Measurements from ENCODE around the gene PXMP2. TPM values are rescaled to one million over a fixed set of nuclear protein-coding genes. Genes with fewer than 3 reads are reported as not detected.

Gene PXMP2
- total RNA-seq, 5 donors from 2014 or later (not counting 1 experiment from before 2014, with no cell fraction given) = 3.1 to 8.9 (median 6.5) TPM

DNA sequence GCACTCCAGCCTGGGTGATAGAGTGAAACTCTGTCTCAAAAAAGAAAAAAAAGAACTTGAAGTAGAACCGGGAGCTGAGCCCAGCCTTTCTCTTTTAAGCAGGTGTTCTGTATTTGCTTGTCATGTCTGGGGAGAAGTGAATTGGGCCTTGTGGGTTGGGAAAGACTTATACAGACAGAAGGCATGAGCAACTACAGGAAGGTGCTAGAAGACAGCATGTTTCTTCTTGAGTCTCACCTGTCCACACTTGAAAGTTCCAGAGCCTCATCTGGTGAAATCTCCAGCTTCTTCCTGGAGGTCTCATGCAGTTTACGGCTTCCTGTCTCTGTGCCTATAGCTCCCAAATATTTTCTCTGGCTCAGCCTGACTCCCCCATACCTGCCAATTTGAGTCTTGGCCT is 25.7 kb downstream of the PXMP2 start:
- Histone ChIP-seq H3K9me3 (no peaks in the 10 kb centered on the region), H3K27ac (ENCODE audit: low read length) (no peak overlapping the region), H3K4me3 (ENCODE audit: control insufficient read depth in 1 of 2, extremely low read depth in 1 of 2, low read length in 1 of 2) (no peak overlapping the region), H3K36me3 (ENCODE audit: control insufficient read depth in 2 of 2, extremely low read depth in 1 of 2, insufficient read depth in 1 of 2, low read length in 1 of 2) (peaks cover 14 to 33% of the 10 kb centered on the region in 2 donors), H3K27me3 (replicated peaks in 1 of 2; ENCODE audit: control insufficient read depth in 2 of 2, extremely low read depth in 1 of 2, insufficient read depth in 2 of 2, low read length in 1 of 2) (no peaks in the 10 kb centered on the region), H3K4me1 (ENCODE audit: control insufficient read depth in 1 of 2, extremely low read depth in 1 of 2, insufficient read depth in 2 of 2, low read length in 2 of 2) (peaks cover 9 to 23% of the 10 kb centered on the region in 2 experiments)
- POLR2A ChIA-PET = no interaction called here
- Mint-ChIP-seq H3K4me1 (peaks cover 21 to 29% (median 25%) of the 10 kb centered on the region in 3 donors), H3K9me3 (peaks cover 0 to 5% (median 4%) of the 10 kb centered on the region in 3 donors), H3K27me3 (no peaks in the 10 kb centered on the region), H3K36me3 (peaks cover 14% of the 10 kb centered on the region), H3K27ac (peak overlapping the region in 1 of 2 donors; percentile 11), H3K4me3 (peak overlapping the region in 2 of 3 donors; percentile 28 to 40)
- WGBS (ENCODE audit: insufficient coverage) = 71% methylated on average over 2 of the region's 2 CpGs
- CTCF ChIA-PET = no interaction called here
- DNase-seq = no peak
- no peak for ATAC-seq (replicated peaks in 1 of 4)

DNA sequence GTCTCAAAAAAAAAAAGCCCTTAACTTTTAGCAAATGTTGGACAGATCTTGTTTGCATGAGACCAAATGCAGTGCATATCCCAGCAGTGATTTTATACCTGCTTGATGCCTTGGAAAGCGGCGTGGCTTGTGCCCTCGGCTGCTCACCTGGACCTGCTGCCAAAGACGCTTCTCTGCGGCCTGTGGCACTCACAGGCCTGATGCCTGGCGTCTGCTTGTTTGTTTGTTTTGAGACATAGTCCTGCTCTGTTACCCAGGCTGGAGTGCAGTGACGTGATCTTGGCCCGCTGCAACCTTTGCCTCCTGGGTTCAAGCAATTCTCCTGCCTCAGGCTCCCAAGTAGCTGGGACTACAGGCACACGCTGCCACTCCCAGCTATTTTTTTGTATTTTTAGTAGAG is 28.5 kb downstream of the PXMP2 start:
- H3K27ac Mint-ChIP-seq = no peak overlapping the region
- H3K27ac ChIP-seq (ENCODE audit: low read length) = no peak overlapping the region
- no peak overlapping the region for H3K4me3 Mint-ChIP-seq
- H3K9me3 Mint-ChIP-seq = no peaks in the 10 kb centered on the region
- peaks cover 23 to 52% of the 10 kb centered on the region in 2 donors for H3K36me3 ChIP-seq (ENCODE audit: control insufficient read depth in 2 of 2, extremely low read depth in 1 of 2, insufficient read depth in 1 of 2, low read length in 1 of 2)
- 98% methylated on average over 8 of the region's 9 CpGs for WGBS (ENCODE audit: insufficient coverage)
- ATAC-seq (replicated peaks in 1 of 4) (no peak), DNase-seq (no peak)
- no peaks in the 10 kb centered on the region for H3K9me3 ChIP-seq
- no peak overlapping the region for H3K4me3 ChIP-seq (ENCODE audit: control insufficient read depth in 1 of 2, extremely low read depth in 1 of 2, low read length in 1 of 2)
- peaks cover 9 to 12% of the 10 kb centered on the region in 2 experiments for H3K4me1 ChIP-seq (ENCODE audit: control insufficient read depth in 1 of 2, extremely low read depth in 1 of 2, insufficient read depth in 2 of 2, low read length in 2 of 2)
- POLR2A ChIA-PET = no interaction called here
- no peaks in the 10 kb centered on the region for H3K27me3 ChIP-seq (replicated peaks in 1 of 2; ENCODE audit: control insufficient read depth in 2 of 2, extremely low read depth in 1 of 2, insufficient read depth in 2 of 2, low read length in 1 of 2)
- H3K4me1 Mint-ChIP-seq = peaks cover 15 to 23% (median 21%) of the 10 kb centered on the region in 3 donors
- H3K27me3 Mint-ChIP-seq = no peaks in the 10 kb centered on the region
- H3K36me3 Mint-ChIP-seq = peaks cover 27% of the 10 kb centered on the region
- CTCF ChIA-PET = no interaction called here

DNA sequence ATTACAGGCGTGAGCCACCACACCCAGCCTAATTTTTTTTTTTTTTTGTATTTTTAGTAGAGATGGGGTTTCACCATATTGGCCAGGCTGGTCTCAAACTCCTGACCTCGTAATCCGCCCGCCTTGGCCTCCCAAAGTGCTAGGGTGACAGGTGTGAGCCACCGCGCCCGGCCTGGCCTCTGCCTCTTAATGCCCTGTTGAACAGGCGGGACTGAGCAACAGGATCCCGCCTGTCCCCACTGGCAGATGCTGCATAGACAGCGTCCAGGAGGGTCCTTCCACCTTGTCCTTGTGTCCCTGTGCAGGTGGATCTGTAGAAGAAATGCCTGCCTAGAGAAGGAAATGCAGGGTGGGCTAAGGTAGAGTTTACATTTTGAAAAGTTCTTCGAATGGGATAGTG is 29.0 kb downstream of the PXMP2 start:
- POLR2A ChIA-PET = no interaction called here
- H3K9me3 ChIP-seq = no peaks in the 10 kb centered on the region
- H3K4me1 ChIP-seq (ENCODE audit: control insufficient read depth in 1 of 2, extremely low read depth in 1 of 2, insufficient read depth in 2 of 2, low read length in 2 of 2) = peaks cover 8 to 10% of the 10 kb centered on the region in 2 experiments
- CTCF ChIA-PET = no interaction called here
- 99% methylated on average over 9 of the region's 11 CpGs for WGBS (ENCODE audit: insufficient coverage)
- H3K27me3 Mint-ChIP-seq = no peaks in the 10 kb centered on the region
- peaks cover 30% of the 10 kb centered on the region for H3K36me3 Mint-ChIP-seq
- peaks cover 15 to 22% (median 20%) of the 10 kb centered on the region in 3 donors for H3K4me1 Mint-ChIP-seq
- DNase-seq (no peak), ATAC-seq (replicated peaks in 1 of 4) (no peak)
- peaks cover 23 to 56% of the 10 kb centered on the region in 2 donors for H3K36me3 ChIP-seq (ENCODE audit: control insufficient read depth in 2 of 2, extremely low read depth in 1 of 2, insufficient read depth in 1 of 2, low read length in 1 of 2)
- no peaks in the 10 kb centered on the region for H3K9me3 Mint-ChIP-seq
- H3K4me3 ChIP-seq (ENCODE audit: control insufficient read depth in 1 of 2, extremely low read depth in 1 of 2, low read length in 1 of 2) = no peak overlapping the region
- H3K27ac ChIP-seq (ENCODE audit: low read length) = no peak overlapping the region
- no peak overlapping the region for H3K4me3 Mint-ChIP-seq
- H3K27me3 ChIP-seq (replicated peaks in 1 of 2; ENCODE audit: control insufficient read depth in 2 of 2, extremely low read depth in 1 of 2, insufficient read depth in 2 of 2, low read length in 1 of 2) = no peaks in the 10 kb centered on the region
- H3K27ac Mint-ChIP-seq = no peak overlapping the region

DNA sequence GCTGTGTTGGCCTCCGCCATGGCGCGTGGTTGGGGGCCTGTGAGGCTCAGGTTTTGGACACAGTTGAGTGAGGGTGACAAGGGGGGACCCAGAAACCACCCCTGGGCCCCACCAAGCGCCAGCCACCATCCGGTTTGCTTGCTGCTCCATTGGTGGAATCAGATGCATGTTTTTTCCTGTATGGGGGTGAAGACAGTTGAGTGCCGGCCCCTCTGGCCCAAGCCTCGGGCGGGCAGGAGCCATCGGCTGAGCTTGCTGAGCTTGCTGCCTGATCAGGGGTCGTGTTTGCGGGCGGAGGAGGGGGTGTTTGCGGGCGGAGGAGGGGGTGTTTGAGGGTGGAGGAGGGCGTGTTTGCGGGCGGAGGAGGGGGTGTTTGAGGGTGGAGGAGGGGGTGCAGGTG is 29.6 kb downstream of the PXMP2 start:
- no peak overlapping the region for H3K4me3 ChIP-seq (ENCODE audit: control insufficient read depth in 1 of 2, extremely low read depth in 1 of 2, low read length in 1 of 2)
- H3K9me3 Mint-ChIP-seq = no peaks in the 10 kb centered on the region
- ChIA-PET POLR2A (no interaction called here), CTCF (interaction anchor here in 1 of 2 donors (0.6 kb wide), 1 partner anchor 101 kb away, joined by 8 read pairs; no protein-coding TSS in a partner anchor)
- no peak for ATAC-seq (replicated peaks in 1 of 4)
- H3K36me3 Mint-ChIP-seq = peaks cover 30% of the 10 kb centered on the region
- no peak for DNase-seq
- no peaks in the 10 kb centered on the region for H3K9me3 ChIP-seq
- H3K36me3 ChIP-seq (ENCODE audit: control insufficient read depth in 2 of 2, extremely low read depth in 1 of 2, insufficient read depth in 1 of 2, low read length in 1 of 2) = peaks cover 26 to 59% of the 10 kb centered on the region in 2 donors
- H3K4me1 Mint-ChIP-seq = peaks cover 13 to 18% (median 15%) of the 10 kb centered on the region in 3 donors
- no peaks in the 10 kb centered on the region for H3K27me3 Mint-ChIP-seq
- no peak overlapping the region for H3K27ac Mint-ChIP-seq
- H3K27me3 ChIP-seq (replicated peaks in 1 of 2; ENCODE audit: control insufficient read depth in 2 of 2, extremely low read depth in 1 of 2, insufficient read depth in 2 of 2, low read length in 1 of 2) = no peaks in the 10 kb centered on the region
- 94% methylated on average over 13 of the region's 17 CpGs for WGBS (ENCODE audit: insufficient coverage)
- H3K27ac ChIP-seq (ENCODE audit: low read length) = no peak overlapping the region
- peaks cover 2 to 5% of the 10 kb centered on the region in 2 experiments for H3K4me1 ChIP-seq (ENCODE audit: control insufficient read depth in 1 of 2, extremely low read depth in 1 of 2, insufficient read depth in 2 of 2, low read length in 2 of 2)
- no peak overlapping the region for H3K4me3 Mint-ChIP-seq

DNA sequence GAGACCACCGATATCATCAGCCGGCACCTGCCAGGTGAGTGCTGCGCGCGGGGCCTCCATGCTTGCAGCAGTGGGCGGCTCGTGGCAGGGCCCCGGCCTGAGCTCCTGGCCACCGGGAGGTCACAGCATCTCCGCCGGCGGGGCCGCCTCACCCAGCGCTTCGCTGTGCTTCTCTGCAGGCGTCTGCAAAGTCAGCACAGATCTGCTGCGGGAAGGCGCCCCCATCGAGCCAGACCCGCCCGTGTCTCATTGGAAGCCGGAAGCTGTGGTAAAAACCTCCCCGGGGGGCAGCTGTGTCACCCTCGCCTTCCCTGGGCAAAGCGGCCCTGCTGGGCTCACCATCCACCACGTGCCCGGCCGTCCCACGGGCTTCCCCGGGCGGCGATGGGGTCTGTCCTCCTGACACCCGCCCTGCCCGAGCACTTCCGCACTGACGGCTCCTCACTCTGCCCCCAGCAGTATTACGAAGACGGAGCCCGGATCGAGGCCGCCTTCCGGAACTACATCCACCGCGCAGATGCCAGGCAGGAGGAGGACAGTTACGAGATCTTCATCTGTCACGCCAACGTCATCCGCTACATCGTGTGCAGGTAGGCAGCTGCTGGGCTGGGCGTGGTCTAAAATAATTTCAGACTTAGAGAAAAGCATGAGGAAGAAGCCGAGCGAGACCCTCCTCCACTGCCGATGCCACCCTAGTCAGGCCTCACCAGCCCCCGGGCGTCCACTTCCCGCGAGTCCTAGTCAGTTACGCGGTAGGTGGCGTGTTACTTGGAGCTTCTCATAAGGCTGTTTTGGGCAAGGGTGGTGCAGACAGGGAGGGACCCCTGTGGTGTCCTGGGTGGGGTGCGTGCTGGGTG is 30.4 kb downstream of the PXMP2 start:
- Histone ChIP-seq H3K9me3 (no peaks in the 10 kb centered on the region), H3K27me3 (replicated peaks in 1 of 2; ENCODE audit: control insufficient read depth in 2 of 2, extremely low read depth in 1 of 2, insufficient read depth in 2 of 2, low read length in 1 of 2) (no peaks in the 10 kb centered on the region), H3K4me1 (ENCODE audit: control insufficient read depth in 1 of 2, extremely low read depth in 1 of 2, insufficient read depth in 2 of 2, low read length in 2 of 2) (peaks cover 0 to 5% of the 10 kb centered on the region in 2 experiments), H3K36me3 (ENCODE audit: control insufficient read depth in 2 of 2, extremely low read depth in 1 of 2, insufficient read depth in 1 of 2, low read length in 1 of 2) (peaks cover 26 to 62% of the 10 kb centered on the region in 2 donors), H3K4me3 (ENCODE audit: control insufficient read depth in 1 of 2, extremely low read depth in 1 of 2, low read length in 1 of 2) (no peak overlapping the region), H3K27ac (ENCODE audit: low read length) (no peak overlapping the region)
- POLR2A ChIA-PET = no interaction called here
- Mint-ChIP-seq H3K27me3 (no peaks in the 10 kb centered on the region), H3K36me3 (peaks cover 30% of the 10 kb centered on the region), H3K4me3 (no peak overlapping the region), H3K4me1 (peaks cover 7 to 13% (median 11%) of the 10 kb centered on the region in 3 donors), H3K9me3 (no peaks in the 10 kb centered on the region), H3K27ac (no peak overlapping the region)
- ATAC-seq (replicated peaks in 1 of 4) = no peak
- 97% methylated on average over 56 of the region's 61 CpGs for WGBS (ENCODE audit: insufficient coverage)
- DNase-seq = no peak
- CTCF ChIA-PET = no interaction called here

DNA sequence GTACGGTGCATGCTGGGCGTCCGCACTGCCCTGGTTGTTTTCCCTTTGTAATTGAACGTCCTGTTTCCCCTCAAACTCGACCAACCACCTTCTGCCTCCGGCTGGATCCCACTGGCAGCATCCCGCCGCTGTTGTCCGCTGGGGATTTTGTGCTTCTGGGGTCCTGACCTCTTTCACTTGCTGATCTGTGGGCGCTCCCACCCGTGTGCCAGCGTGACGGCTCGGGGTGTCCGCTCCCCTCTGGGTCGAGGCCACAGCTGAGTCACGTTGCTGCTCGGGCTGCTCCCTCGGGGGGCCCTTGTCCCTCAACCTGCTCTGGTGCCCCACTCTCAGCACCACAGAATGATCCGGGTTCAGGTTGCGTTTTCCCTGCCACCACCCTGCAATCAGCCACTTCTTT is 31.3 kb downstream of the PXMP2 start:
- H3K4me3 Mint-ChIP-seq = no peak overlapping the region
- ATAC-seq (replicated peaks in 1 of 4) = no peak
- H3K4me1 ChIP-seq (ENCODE audit: control insufficient read depth in 1 of 2, extremely low read depth in 1 of 2, insufficient read depth in 2 of 2, low read length in 2 of 2) = peaks cover 0 to 3% of the 10 kb centered on the region in 2 experiments
- H3K36me3 ChIP-seq (ENCODE audit: control insufficient read depth in 2 of 2, extremely low read depth in 1 of 2, insufficient read depth in 1 of 2, low read length in 1 of 2) = peaks cover 26 to 70% of the 10 kb centered on the region in 2 donors
- POLR2A ChIA-PET = no interaction called here
- H3K27me3 ChIP-seq (replicated peaks in 1 of 2; ENCODE audit: control insufficient read depth in 2 of 2, extremely low read depth in 1 of 2, insufficient read depth in 2 of 2, low read length in 1 of 2) = no peaks in the 10 kb centered on the region
- CTCF ChIA-PET = no interaction called here
- no peak overlapping the region for H3K4me3 ChIP-seq (ENCODE audit: control insufficient read depth in 1 of 2, extremely low read depth in 1 of 2, low read length in 1 of 2)
- H3K27me3 Mint-ChIP-seq = no peaks in the 10 kb centered on the region
- peaks cover 3 to 6% (median 4%) of the 10 kb centered on the region in 3 donors for H3K4me1 Mint-ChIP-seq
- peaks cover 33% of the 10 kb centered on the region for H3K36me3 Mint-ChIP-seq
- no peak for DNase-seq
- no peaks in the 10 kb centered on the region for H3K9me3 Mint-ChIP-seq
- no peak overlapping the region for H3K27ac Mint-ChIP-seq
- no peaks in the 10 kb centered on the region for H3K9me3 ChIP-seq
- WGBS (ENCODE audit: insufficient coverage) = 90% methylated on average over 17 of the region's 21 CpGs
- H3K27ac ChIP-seq (ENCODE audit: low read length) = no peak overlapping the region

All from T-cell (primary cell).